CD4-positive, alpha-beta memory T cell (primary cell): Measurements from ENCODE around the gene TANGO2. TPM values are rescaled to one million over a fixed set of nuclear protein-coding genes. Genes with fewer than 3 reads are reported as not detected.

Experiments
- CTCF ChIA-PET: fragments of 350-600 bp; sonication (Branson Sonifier 250); formaldehyde crosslinking; loops from one replicate; lab custom pipeline; 2021; ENCODE audit warnings: inconsistent platforms; ENCODE audit not compliant: partially characterized antibody; lab: Charles Lee
- POLR2A ChIA-PET: fragments of 350-600 bp; sonication (Branson Sonifier 250); formaldehyde crosslinking; loops from one replicate; lab custom pipeline; 2021; ENCODE audit not compliant: partially characterized antibody; lab: Charles Lee
- DNase-seq, 5 donors: peaks; one replicate each; pipeline versions ENCODE4 v3.0.0 to v3.0.0-alpha.2; 2020 to 2022; ENCODE audit warnings: mixed read lengths in 1 of 5
- H3K27ac ChIP-seq: one replicate; pipeline ENCODE4 v1.7.0; 2013; ENCODE audit warnings: low read depth, low read length
- H3K27me3 ChIP-seq: 2 replicates; pipeline ENCODE4 v1.7.0; 2013; ENCODE audit warnings: mild to moderate bottlenecking, low read length, moderate library complexity; ENCODE audit not compliant: insufficient read depth
- H3K36me3 ChIP-seq: 2 replicates; pipeline ENCODE4 v1.7.0; 2013; ENCODE audit warnings: mild to moderate bottlenecking, low read length, moderate library complexity; ENCODE audit not compliant: insufficient read depth
- H3K4me1 ChIP-seq: 2 replicates; pipeline ENCODE4 v1.7.0; 2013; ENCODE audit warnings: mild to moderate bottlenecking, low read length, moderate library complexity; ENCODE audit not compliant: insufficient read depth
- H3K4me3 ChIP-seq, 2 donors: one replicate each; pipeline ENCODE4 v1.7.0; 2013; ENCODE audit warnings: low read length in 2 of 2, mild to moderate bottlenecking in 1 of 2
- H3K9me3 ChIP-seq, 2 donors: one replicate each; pipeline ENCODE4 v1.7.0; 2013; ENCODE audit warnings: low read length in 2 of 2, control low read depth in 1 of 2; ENCODE audit not compliant: control insufficient read depth in 1 of 2
- H3K27ac Mint-ChIP-seq, 7 donors: one replicate each; pipeline ENCODE4 v1.8.0; 2020 to 2021; ENCODE audit warnings: mixed read lengths in 7 of 7, mild to moderate bottlenecking in 6 of 7, inconsistent platforms in 3 of 7, moderate library complexity in 3 of 7
- H3K27me3 Mint-ChIP-seq, 2 donors: one replicate each; pipeline ENCODE4 v1.8.0; 2020 to 2021; ENCODE audit warnings: mixed read lengths in 2 of 2
- H3K36me3 Mint-ChIP-seq, 2 donors: one replicate each; pipeline ENCODE4 v1.8.0; 2020 to 2021; ENCODE audit warnings: mixed read lengths in 2 of 2, inconsistent platforms in 1 of 2, mild to moderate bottlenecking in 1 of 2
- H3K4me1 Mint-ChIP-seq, 4 donors: one replicate each; pipeline ENCODE4 v1.8.0; 2020 to 2021; ENCODE audit warnings: mixed read lengths in 4 of 4, mild to moderate bottlenecking in 1 of 4
- H3K4me3 Mint-ChIP-seq, 8 donors: one replicate each; pipeline ENCODE4 v1.8.0; 2020 to 2021; ENCODE audit warnings: mixed read lengths in 8 of 8, mild to moderate bottlenecking in 7 of 8, moderate library complexity in 6 of 8, inconsistent platforms in 3 of 8
- H3K9me3 Mint-ChIP-seq, 8 donors: one replicate each; pipeline ENCODE4 v1.8.0; 2020 to 2021; ENCODE audit warnings: mixed read lengths in 8 of 8, mild to moderate bottlenecking in 5 of 8, inconsistent platforms in 3 of 8, moderate library complexity in 1 of 8
- intact Hi-C: fragments of 100-400 bp; cut with micrococcal nuclease; formaldehyde crosslinking; loops from one replicate; pipeline ENCODE4 v1.15.1; 2023
- polyA plus RNA-seq, 2 donors: library from polyadenylated mRNA; unstranded; fragments of 300-500 nt; fragmentation: Illumina TruSeq; gene quantifications; one replicate each; pipeline ENCODE4 v1.2.3, GENCODE V29; 2021
- total RNA-seq, 2 experiments: library from RNA; stranded (reverse); gene quantifications; one replicate each; pipeline ENCODE4 v1.2.3, GENCODE V29; 2021

Gene TANGO2
- total and polyA plus RNA-seq, 4 experiments from 2014 or later: 40.9 to 51.5 (median 47.3) TPM

DNA sequence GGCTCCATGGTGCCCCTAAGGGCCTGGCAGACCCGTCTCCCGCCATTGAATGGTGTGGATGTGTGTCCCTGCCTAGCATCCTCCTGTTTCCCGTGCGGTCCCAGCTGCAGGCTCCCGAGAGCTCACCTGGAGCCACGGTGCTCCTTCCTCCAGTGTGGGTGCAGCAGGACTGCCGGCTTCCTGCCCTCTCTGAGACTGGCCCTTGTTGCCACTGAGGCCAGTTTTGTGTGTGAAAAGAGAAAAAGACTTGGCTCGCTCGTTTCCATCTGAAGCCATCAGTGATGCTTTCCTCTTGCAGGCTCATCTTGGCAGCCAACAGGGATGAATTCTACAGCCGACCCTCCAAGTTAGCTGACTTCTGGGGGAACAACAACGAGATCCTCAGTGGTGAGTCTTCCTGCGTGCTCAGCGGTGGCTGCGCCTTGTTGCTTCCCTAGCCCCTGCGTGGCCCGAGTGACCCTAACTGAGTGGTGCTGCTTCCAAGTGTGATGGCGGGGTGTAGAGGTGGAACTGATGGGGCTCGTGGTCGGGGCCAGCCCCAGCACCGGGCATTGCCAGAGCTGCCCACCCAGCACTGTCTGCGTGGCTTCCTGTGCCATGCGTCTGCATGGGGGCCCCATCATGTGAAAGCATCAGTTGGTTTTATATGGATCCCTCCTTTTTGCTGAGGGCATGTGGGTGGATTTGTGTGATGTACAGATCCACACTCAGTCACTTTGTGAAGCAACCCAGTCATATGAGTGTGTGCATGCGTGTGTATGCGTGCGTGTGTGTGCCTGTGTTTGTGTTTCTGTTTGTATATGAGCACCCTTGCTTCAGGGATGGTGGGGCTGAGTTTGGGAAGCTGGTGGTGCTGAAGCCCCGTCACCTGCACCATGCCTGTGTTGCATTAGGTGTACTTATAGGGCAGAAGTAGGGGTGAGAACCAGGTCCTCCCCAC lies 22.4 kb downstream of the TANGO2 start:
- Mint-ChIP-seq H3K4me3 (no peak overlapping the region), H3K27me3 (no peaks in the 10 kb centered on the region), H3K4me1 (peaks cover 0 to 11% (median 5%) of the 10 kb centered on the region in 4 donors), H3K36me3 (peaks cover 34 to 49% of the 10 kb centered on the region in 2 donors), H3K9me3 (peaks cover 0 to 3% (median 0%) of the 10 kb centered on the region in 8 donors), H3K27ac (peak overlapping the region in 1 of 7 donors; percentile 29)
- peaks cover 34% of the 10 kb centered on the region for H3K36me3 ChIP-seq
- no peak overlapping the region for H3K4me3 ChIP-seq
- ChIA-PET CTCF (no interaction called here), POLR2A (no interaction called here)
- DNase-seq: no peak
- no peaks in the 10 kb centered on the region for H3K4me1 ChIP-seq
- intact Hi-C loops: no loop called here
- H3K27me3 ChIP-seq: no peaks in the 10 kb centered on the region
- no peaks in the 10 kb centered on the region for H3K9me3 ChIP-seq
- no peak overlapping the region for H3K27ac ChIP-seq

DNA sequence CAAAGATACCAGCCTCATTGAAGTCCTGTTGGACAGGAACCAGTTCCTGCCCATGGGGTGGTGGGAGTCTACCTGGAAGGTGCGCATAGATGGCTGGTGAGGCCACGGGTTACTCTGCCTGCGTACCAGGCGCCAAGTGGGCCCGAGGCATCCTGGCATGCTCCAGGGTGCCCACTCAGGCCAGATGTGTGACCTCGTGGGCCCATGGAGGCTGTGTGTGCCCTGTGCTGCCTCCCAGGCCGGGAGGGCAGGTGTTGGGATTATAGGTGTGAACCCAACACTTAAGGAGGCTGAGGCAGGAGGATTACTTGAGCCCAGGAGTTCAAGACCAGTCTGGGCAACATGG lies 23.1 kb downstream of the TANGO2 start:
- H3K4me3 ChIP-seq: no peak overlapping the region
- CTCF ChIA-PET: no interaction called here
- H3K36me3 ChIP-seq: peaks cover 37% of the 10 kb centered on the region
- intact Hi-C loops: no loop called here
- no peaks in the 10 kb centered on the region for H3K27me3 Mint-ChIP-seq
- H3K36me3 Mint-ChIP-seq: peaks cover 40 to 51% of the 10 kb centered on the region in 2 donors
- H3K9me3 ChIP-seq: no peaks in the 10 kb centered on the region
- H3K9me3 Mint-ChIP-seq: peaks cover 0 to 3% (median 0%) of the 10 kb centered on the region in 8 donors
- POLR2A ChIA-PET: interaction anchor here (0.9 kb wide), 1 partner anchor 23 kb away, joined by 3 read pairs; the partner anchor contains the start of gene TANGO2
- no peak overlapping the region for H3K27ac ChIP-seq
- no peak overlapping the region for H3K4me3 Mint-ChIP-seq
- no peaks in the 10 kb centered on the region for H3K27me3 ChIP-seq
- peaks cover 0 to 11% (median 5%) of the 10 kb centered on the region in 4 donors for H3K4me1 Mint-ChIP-seq
- H3K4me1 ChIP-seq: no peaks in the 10 kb centered on the region
- no peak overlapping the region for H3K27ac Mint-ChIP-seq
- no peak for DNase-seq

DNA sequence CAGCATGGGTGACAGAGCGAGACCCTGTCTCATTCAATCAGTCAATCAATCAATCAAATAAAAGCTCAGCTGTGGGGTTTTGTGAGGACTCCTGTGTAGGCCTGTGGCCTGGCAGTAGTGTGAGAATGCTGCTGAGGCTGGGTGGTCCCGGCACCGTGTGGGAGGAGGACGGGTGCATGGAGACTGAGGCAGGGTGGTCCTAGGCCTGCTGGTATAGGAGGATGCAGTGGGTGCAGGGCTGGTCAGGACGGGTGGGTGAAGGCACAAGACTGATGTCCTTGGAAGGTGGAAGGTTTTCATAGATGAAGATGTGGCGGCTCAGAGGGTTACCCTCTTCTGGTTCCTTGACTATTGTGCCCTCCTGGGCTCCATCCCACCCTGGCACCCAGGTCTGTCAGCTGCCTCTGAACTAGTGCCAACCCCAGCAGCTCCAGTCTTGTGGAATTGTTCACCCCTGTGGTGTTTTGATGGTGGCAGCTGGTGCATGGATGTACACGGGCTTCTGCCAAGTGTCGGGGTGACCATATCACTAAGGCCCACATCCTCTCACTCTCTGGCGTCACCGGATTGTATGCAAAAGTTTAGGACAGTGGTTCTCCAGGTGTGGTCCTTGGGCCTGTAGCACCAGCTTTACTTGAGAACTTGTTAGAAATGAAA lies 23.7 kb downstream of the TANGO2 start:
- no peaks in the 10 kb centered on the region for H3K9me3 ChIP-seq
- ChIA-PET CTCF (no interaction called here), POLR2A (interaction anchor here (0.9 kb wide), 1 partner anchor 24 kb away, joined by 3 read pairs; the partner anchor contains the start of gene TANGO2)
- peaks cover 43 to 52% of the 10 kb centered on the region in 2 donors for H3K36me3 Mint-ChIP-seq
- no peak overlapping the region for H3K4me3 Mint-ChIP-seq
- H3K4me3 ChIP-seq: no peak overlapping the region
- peaks cover 39% of the 10 kb centered on the region for H3K36me3 ChIP-seq
- H3K27ac Mint-ChIP-seq: peak overlapping the region in 3 of 7 donors; percentile 36 to 66 (median 62)
- intact Hi-C loops: no loop called here
- H3K27me3 ChIP-seq: no peaks in the 10 kb centered on the region
- H3K4me1 ChIP-seq: no peaks in the 10 kb centered on the region
- H3K27me3 Mint-ChIP-seq: no peaks in the 10 kb centered on the region
- H3K9me3 Mint-ChIP-seq: peaks cover 0 to 3% (median 0%) of the 10 kb centered on the region in 8 donors
- peaks cover 0 to 11% (median 5%) of the 10 kb centered on the region in 4 donors for H3K4me1 Mint-ChIP-seq
- H3K27ac ChIP-seq: no peak overlapping the region
- DNase-seq: no peak

DNA sequence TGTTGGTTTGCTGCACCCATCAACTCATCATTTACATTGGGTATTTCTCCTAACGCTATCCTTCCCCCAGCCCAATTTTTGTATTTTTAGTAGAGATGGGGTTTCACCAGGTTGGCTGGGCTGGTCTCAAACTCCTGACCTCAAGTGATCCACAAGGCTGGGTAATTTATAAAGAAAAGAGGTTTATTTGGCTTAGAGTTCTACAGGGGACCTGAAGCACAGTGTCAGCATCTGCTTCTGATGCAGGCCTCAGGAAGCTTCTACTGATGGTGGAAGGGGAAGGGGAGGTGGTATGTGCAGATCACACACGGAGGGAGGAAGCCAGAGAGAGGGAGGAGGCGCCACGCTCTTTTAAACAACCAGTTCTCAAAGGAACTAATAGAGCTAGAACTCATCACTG lies 25.8 kb downstream of the TANGO2 start:
- Mint-ChIP-seq H3K4me3 (no peak overlapping the region), H3K36me3 (peaks cover 38 to 49% of the 10 kb centered on the region in 2 donors), H3K4me1 (peaks cover 0 to 11% (median 6%) of the 10 kb centered on the region in 4 donors), H3K27ac (peak overlapping the region in 2 of 7 donors; percentile 78 to 87), H3K27me3 (no peaks in the 10 kb centered on the region), H3K9me3 (peaks cover 0 to 3% (median 0%) of the 10 kb centered on the region in 8 donors)
- no peak overlapping the region for H3K27ac ChIP-seq
- POLR2A ChIA-PET: no interaction called here
- intact Hi-C loops: no loop called here
- peaks cover 40% of the 10 kb centered on the region for H3K36me3 ChIP-seq
- no peaks in the 10 kb centered on the region for H3K9me3 ChIP-seq
- H3K27me3 ChIP-seq: no peaks in the 10 kb centered on the region
- H3K4me1 ChIP-seq: no peaks in the 10 kb centered on the region
- CTCF ChIA-PET: no interaction called here
- no peak overlapping the region for H3K4me3 ChIP-seq
- no peak for DNase-seq

DNA sequence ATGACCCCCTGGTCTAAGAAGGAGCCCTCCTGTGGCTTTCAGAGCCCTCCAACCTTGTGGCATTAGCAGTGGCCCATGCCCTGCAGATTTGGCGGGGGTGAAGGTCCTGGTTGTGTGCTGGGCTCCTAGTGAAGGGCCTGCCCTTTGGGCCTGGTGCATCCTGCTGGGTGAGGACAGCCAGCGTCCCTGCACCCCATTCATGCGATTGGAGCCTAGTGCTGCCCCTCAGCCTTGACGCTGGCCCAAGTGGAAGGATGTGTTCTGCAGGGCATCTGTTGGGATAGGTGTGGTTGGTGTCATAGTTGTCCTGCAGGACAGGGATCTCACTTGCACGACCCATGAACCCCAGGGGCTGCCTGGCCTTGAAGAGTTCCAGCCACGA lies 31.0 kb downstream of the TANGO2 start:
- Mint-ChIP-seq H3K9me3 (peaks cover 0 to 3% (median 0%) of the 10 kb centered on the region in 8 donors), H3K27ac (no peak overlapping the region), H3K27me3 (no peaks in the 10 kb centered on the region), H3K36me3 (peaks cover 30 to 60% of the 10 kb centered on the region in 2 donors), H3K4me1 (peaks cover 0 to 3% (median 1%) of the 10 kb centered on the region in 4 donors), H3K4me3 (no peak overlapping the region)
- Histone ChIP-seq H3K9me3 (no peaks in the 10 kb centered on the region), H3K27ac (no peak overlapping the region), H3K4me1 (no peaks in the 10 kb centered on the region), H3K4me3 (no peak overlapping the region), H3K36me3 (peaks cover 49% of the 10 kb centered on the region), H3K27me3 (no peaks in the 10 kb centered on the region)
- no peak for DNase-seq
- intact Hi-C loops: no loop called here
- POLR2A ChIA-PET: no interaction called here
- CTCF ChIA-PET: no interaction called here

DNA sequence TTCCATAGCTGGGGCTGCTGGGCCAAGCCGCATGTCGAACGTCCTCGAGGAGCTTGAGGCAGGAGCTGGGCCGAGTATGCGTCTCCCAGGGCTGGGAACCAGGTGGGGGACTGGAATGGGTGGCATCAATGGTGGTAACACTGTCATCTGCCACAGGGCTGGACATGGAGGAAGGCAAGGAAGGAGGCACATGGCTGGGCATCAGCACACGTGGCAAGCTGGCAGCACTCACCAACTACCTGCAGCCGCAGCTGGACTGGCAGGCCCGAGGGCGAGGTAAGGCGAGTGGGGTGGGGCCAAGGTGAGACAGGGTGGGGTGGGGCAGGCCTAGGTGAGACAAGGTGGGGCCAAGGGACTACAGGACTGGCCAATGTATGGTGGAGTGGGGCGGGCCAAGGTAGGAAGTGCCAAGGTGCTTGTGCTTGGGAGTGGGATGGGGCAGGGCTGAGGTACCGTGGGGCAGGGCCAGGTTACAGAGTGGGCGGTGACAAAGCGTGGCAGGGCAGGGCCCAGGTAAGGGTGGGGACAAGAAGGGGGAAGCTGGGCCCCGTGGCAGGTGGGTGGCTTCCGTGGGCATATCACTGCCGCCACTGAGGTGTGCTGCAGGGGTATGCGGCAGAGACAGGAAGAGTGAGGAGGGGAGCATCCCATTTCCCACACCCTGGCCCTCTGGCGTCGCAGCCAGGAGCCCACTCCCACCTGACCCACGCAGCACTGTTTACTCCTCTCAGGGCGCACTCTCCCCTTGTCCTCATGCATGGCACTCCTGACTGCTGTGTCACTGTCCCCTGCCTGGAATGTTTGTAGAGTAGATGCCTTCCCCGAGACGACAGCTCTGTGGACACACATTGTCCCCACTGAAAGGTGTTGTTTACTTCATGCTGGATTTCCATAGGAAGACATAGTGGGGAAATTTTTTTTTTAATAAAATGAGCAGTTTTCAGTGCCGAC lies 31.7 kb downstream of the TANGO2 start:
- intact Hi-C loops: no loop called here
- H3K4me1 ChIP-seq: no peaks in the 10 kb centered on the region
- H3K27me3 ChIP-seq: no peaks in the 10 kb centered on the region
- H3K9me3 Mint-ChIP-seq: peaks cover 0 to 3% (median 0%) of the 10 kb centered on the region in 8 donors
- peaks cover 0 to 3% (median 1%) of the 10 kb centered on the region in 4 donors for H3K4me1 Mint-ChIP-seq
- DNase-seq: no peak
- H3K9me3 ChIP-seq: no peaks in the 10 kb centered on the region
- no peak overlapping the region for H3K27ac ChIP-seq
- CTCF ChIA-PET: no interaction called here
- no peak overlapping the region for H3K4me3 ChIP-seq
- POLR2A ChIA-PET: no interaction called here
- H3K36me3 Mint-ChIP-seq: peaks cover 29 to 59% of the 10 kb centered on the region in 2 donors
- H3K27ac Mint-ChIP-seq: no peak overlapping the region
- H3K36me3 ChIP-seq: peaks cover 55% of the 10 kb centered on the region
- no peak overlapping the region for H3K4me3 Mint-ChIP-seq
- H3K27me3 Mint-ChIP-seq: no peaks in the 10 kb centered on the region
